B cell (primary cell): Measurements from ENCODE around the gene IL31RA. TPM values are rescaled to one million over a fixed set of nuclear protein-coding genes. Genes with fewer than 3 reads are reported as not detected.

Source experiments
- ATAC-seq: fragments of 200-7000 bp; cut with Tn5 transposase; one replicate; pipeline ENCODE4 v1.10.0; 2021; ENCODE audit warnings: low read depth, mild to moderate bottlenecking, moderate number of reproducible peaks, moderate library complexity
- CTCF ChIA-PET: fragments of 350-600 bp; sonication (Branson Sonifier 250); formaldehyde crosslinking; loops from one replicate; lab custom pipeline; 2021; ENCODE audit warnings: antibody characterized with exemption, inconsistent platforms; lab: Charles Lee
- POLR2A ChIA-PET: fragments of 350-600 bp; sonication (Branson Sonifier 250); formaldehyde crosslinking; loops from one replicate; lab custom pipeline; 2021; ENCODE audit warnings: antibody characterized with exemption; lab: Charles Lee
- DNase-seq: peaks from one replicate; pipeline ENCODE4 v3.0.0; 2013
- H2AFZ ChIP-seq: 2 replicates; pipeline ENCODE4 v1.6.1; 2012; ENCODE audit warnings: mild to moderate bottlenecking, low read depth, low read length; ENCODE audit not compliant: insufficient read depth, poor library complexity, severe bottlenecking
- H3K27ac ChIP-seq, 2 donors: 1 replicate in 1 of 2; 2 replicates in 1 of 2; pipeline ENCODE4 v1.5.1; 2012 to 2013; ENCODE audit warnings: low read length in 2 of 2, mild to moderate bottlenecking in 2 of 2, moderate library complexity in 1 of 2
- H3K27me3 ChIP-seq, 4 experiments: fragments of 200-600 bp in 1 of 4; sonication (generic) in 1 of 4; replicated peaks in 1 of 4; 1 replicate in 2 of 4; 2 replicates in 2 of 4; pipeline versions ENCODE4 v1.6.1 to v1.7.0; 2013 to 2016; ENCODE audit warnings: low read length in 3 of 4, mild to moderate bottlenecking in 2 of 4, mixed read lengths in 1 of 4, moderate library complexity in 1 of 4; ENCODE audit not compliant: insufficient read depth in 4 of 4, control insufficient read depth in 3 of 4; ENCODE audit errors: control extremely low read depth in 1 of 4
- H3K36me3 ChIP-seq, 2 experiments: replicated peaks in 1 of 2; 1 replicate in 1 of 2; 2 replicates in 1 of 2; pipeline versions ENCODE4 v1.6.1 to v1.7.1; 2013; ENCODE audit warnings: low read length in 1 of 2; ENCODE audit not compliant: insufficient read depth in 2 of 2, control insufficient read depth in 1 of 2; ENCODE audit errors: control extremely low read depth in 1 of 2, extremely low read depth in 1 of 2
- H3K4me1 ChIP-seq, 2 donors: fragments of 200-600 bp in 1 of 2; sonication (generic) in 1 of 2; 1 replicate in 1 of 2; 2 replicates in 1 of 2; pipeline versions ENCODE4 v1.5.1 to v1.6.1; 2013 to 2017; ENCODE audit warnings: low read length in 2 of 2; ENCODE audit not compliant: control insufficient read depth in 2 of 2, insufficient read depth in 2 of 2
- H3K4me2 ChIP-seq: replicated peaks from 2 replicates; pipeline ENCODE3; 2012; ENCODE audit warnings: mild to moderate bottlenecking, low read depth, low read length; ENCODE audit not compliant: poor library complexity, severe bottlenecking
- H3K4me3 ChIP-seq, 5 experiments: fragments of 200-600 bp in 1 of 5; sonication (generic) in 1 of 5; 1 replicate in 3 of 5; 2 replicates in 2 of 5; pipeline versions ENCODE4 v1.5.1 to v1.7.0; 2011 to 2016; ENCODE audit warnings: low read length in 4 of 5, mild to moderate bottlenecking in 4 of 5, low read depth in 2 of 5, control low read depth in 1 of 5, moderate library complexity in 1 of 5; ENCODE audit not compliant: insufficient read depth in 1 of 5; ENCODE audit errors: control extremely low read depth in 1 of 5, extremely low read depth in 1 of 5
- H3K79me2 ChIP-seq: fragments of 200-600 bp; sonication (generic); one replicate; pipeline ENCODE4 v1.6.0; 2016; ENCODE audit warnings: low read length; ENCODE audit not compliant: control insufficient read depth, insufficient read depth
- H3K9ac ChIP-seq: fragments of 200-600 bp; sonication (generic); 2 replicates; pipeline ENCODE4 v1.6.1; 2017; ENCODE audit warnings: mild to moderate bottlenecking, low read length, moderate library complexity
- H3K9me3 ChIP-seq, 3 donors: one replicate each; pipeline versions ENCODE4 v1.6.1 to v1.7.1; 2013; ENCODE audit warnings: low read length in 2 of 3; ENCODE audit not compliant: control insufficient read depth in 2 of 3, insufficient read depth in 1 of 3; ENCODE audit errors: control extremely low read depth in 1 of 3
- H4K20me1 ChIP-seq: 2 replicates; pipeline ENCODE4 v1.6.0; 2012; ENCODE audit warnings: mild to moderate bottlenecking, low read length; ENCODE audit not compliant: insufficient read depth, control insufficient read depth, poor library complexity, severe bottlenecking
- H3K27ac Mint-ChIP-seq: one replicate; pipeline ENCODE4 v1.8.0; 2021; ENCODE audit warnings: mixed read lengths
- H3K27me3 Mint-ChIP-seq: one replicate; pipeline ENCODE4 v1.8.0; 2021; ENCODE audit warnings: mixed read lengths
- H3K4me1 Mint-ChIP-seq: one replicate; pipeline ENCODE4 v1.8.0; 2021; ENCODE audit warnings: mixed read lengths
- H3K4me3 Mint-ChIP-seq: one replicate; pipeline ENCODE4 v1.8.0; 2021; ENCODE audit warnings: mixed read lengths
- H3K9me3 Mint-ChIP-seq: one replicate; pipeline ENCODE4 v1.8.0; 2022; ENCODE audit warnings: mixed read lengths; ENCODE audit not compliant: insufficient read depth
- EZH2 ChIP-seq: IDR thresholded peaks from 2 replicates; pipeline ENCODE4 v1.6.1; 2012; ENCODE audit warnings: borderline replicate concordance, low read depth, mild to moderate bottlenecking, moderate library complexity, low read length; ENCODE audit not compliant: insufficient read depth, poor library complexity, severe bottlenecking
- WGBS: methylation state at CpG from one replicate; pipeline ENCODE4 v1.1.5; 2013; ENCODE audit warnings: missing lambda C conversion rate; ENCODE audit not compliant: insufficient coverage; 5-methylcytosine and 5-hydroxymethylcytosine counted together
- intact Hi-C: fragments of 100-400 bp; cut with micrococcal nuclease; formaldehyde crosslinking; loops from one replicate; pipeline ENCODE4 v1.10.0; 2022
- polyA plus RNA-seq: library from polyadenylated mRNA; depleted of rRNA; stranded (reverse); fragments of >200 nt; gene quantifications from 2 replicates; pipeline ENCODE4 v1.2.3, GENCODE V29; 2012
- total RNA-seq, 2 donors: library from RNA; stranded (reverse); fragments of 120-200 nt in 1 of 2; gene quantifications; 1 replicate in 1 of 2; 2 replicates in 1 of 2; pipeline versions ENCODE4 v1.2.3 to v1.2.4, GENCODE V29; 2013 to 2022
- TF ChIP-seq, protein P1 (sequence below): fragments of 200-600 bp; IDR thresholded peaks from one replicate; pipeline ENCODE4 v1.8.0; 2022; ENCODE audit warnings: antibody characterized with exemption, mild to moderate bottlenecking

Gene IL31RA
- total and polyA plus RNA-seq, 2 donors (not counting 1 experiment from before 2014, with no cell fraction given): not detected

DNA sequence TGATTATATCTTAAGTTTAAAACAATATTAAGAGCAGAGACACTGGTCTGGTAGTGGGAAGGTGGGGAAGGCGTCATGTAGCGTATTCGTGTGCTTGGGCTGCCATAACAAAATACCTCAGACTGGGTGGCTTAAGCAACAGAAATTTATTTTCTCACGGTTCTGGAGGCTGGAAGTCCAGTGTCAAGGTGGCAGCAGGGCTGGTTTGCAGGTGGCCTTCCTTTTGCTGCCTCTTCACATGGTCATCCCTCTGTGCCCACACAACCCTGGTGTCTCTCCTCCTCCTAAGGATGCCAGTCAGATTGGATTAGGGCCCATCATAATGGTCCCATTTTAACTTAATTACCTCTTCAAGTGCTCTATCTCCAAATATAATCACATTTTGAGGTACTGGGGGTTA is 9.6 kb downstream of the IL31RA start:
- CTCF ChIA-PET: no interaction called here
- no peak overlapping the region for H3K4me2 ChIP-seq
- ATAC-seq: no peak

DNA sequence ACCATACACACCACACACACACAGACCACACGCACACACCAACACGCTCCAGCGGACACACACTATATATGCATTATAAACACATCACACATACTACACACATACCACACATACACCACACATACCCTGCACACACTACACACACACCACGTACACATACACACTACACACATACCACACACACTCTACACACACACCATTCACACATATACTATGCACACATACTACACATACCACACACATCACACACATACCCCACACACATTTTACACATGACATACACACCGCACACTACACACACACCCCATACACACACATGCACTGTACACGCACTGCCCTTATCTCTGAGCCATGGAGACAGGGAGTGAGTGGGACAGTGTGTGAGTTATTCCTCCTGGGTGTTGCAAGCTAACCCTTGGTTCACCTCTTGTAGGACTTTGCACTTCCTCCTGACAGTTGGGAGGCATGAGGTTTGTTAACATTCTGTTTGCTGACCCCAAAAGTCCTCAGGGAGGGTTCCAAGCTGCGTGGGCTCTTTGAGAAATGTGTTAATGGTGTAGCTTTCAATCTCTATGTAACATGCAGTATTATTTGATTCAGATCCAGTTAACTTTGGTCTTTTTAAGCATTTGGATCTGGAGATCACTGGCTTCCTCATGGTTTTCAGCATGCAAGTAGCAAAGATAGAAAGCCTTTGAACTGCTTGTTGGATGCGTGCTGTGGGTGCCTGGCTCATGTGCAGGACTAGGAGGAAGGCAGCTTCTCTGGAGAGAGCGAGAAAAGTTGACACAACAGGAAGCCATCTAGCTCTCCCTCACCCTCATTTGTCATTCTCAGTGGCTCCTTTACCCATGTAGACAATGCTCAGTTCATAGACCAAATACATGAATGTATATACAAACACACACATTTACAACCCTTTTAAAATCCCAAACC is 13.7 kb downstream of the IL31RA start:
- no peak overlapping the region for H3K9ac ChIP-seq
- no peaks in the 10 kb centered on the region for H4K20me1 ChIP-seq
- POLR2A ChIA-PET: no interaction called here
- Mint-ChIP-seq H3K27me3 (peaks cover 4% of the 10 kb centered on the region), H3K27ac (no peak overlapping the region), H3K4me1 (no peaks in the 10 kb centered on the region), H3K4me3 (no peak overlapping the region), H3K9me3 (no peaks in the 10 kb centered on the region)
- no peaks in the 10 kb centered on the region for H3K4me1 ChIP-seq
- CTCF ChIA-PET: no interaction called here
- intact Hi-C loops: no loop called here
- TF ChIP-seq, protein P1, sequence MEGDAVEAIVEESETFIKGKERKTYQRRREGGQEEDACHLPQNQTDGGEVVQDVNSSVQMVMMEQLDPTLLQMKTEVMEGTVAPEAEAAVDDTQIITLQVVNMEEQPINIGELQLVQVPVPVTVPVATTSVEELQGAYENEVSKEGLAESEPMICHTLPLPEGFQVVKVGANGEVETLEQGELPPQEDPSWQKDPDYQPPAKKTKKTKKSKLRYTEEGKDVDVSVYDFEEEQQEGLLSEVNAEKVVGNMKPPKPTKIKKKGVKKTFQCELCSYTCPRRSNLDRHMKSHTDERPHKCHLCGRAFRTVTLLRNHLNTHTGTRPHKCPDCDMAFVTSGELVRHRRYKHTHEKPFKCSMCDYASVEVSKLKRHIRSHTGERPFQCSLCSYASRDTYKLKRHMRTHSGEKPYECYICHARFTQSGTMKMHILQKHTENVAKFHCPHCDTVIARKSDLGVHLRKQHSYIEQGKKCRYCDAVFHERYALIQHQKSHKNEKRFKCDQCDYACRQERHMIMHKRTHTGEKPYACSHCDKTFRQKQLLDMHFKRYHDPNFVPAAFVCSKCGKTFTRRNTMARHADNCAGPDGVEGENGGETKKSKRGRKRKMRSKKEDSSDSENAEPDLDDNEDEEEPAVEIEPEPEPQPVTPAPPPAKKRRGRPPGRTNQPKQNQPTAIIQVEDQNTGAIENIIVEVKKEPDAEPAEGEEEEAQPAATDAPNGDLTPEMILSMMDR: no peak
- TF ChIP-seq EZH2: no peak
- 94% methylated on average over 5 of the region's 9 CpGs for WGBS
- H3K4me2 ChIP-seq: no peak overlapping the region
- peaks cover 0 to 7% (median 0%) of the 10 kb centered on the region in 3 donors for H3K9me3 ChIP-seq
- H2AFZ ChIP-seq: no peak overlapping the region
- ATAC-seq (no peak), DNase-seq (no peak)
- no peaks in the 10 kb centered on the region for H3K79me2 ChIP-seq
- no peak overlapping the region for H3K27ac ChIP-seq
- no peaks in the 10 kb centered on the region for H3K36me3 ChIP-seq
- no peaks in the 10 kb centered on the region for H3K27me3 ChIP-seq
- H3K4me3 ChIP-seq: no peak overlapping the region

More for the DNA sequence above, 9.6 kb downstream of the IL31RA start:
- no peaks in the 10 kb centered on the region for H3K79me2 ChIP-seq
- TF ChIP-seq, protein P1: no peak
- TF ChIP-seq EZH2: no peak
- no peaks in the 10 kb centered on the region for H3K27me3 ChIP-seq
- POLR2A ChIA-PET: no interaction called here
- H3K9me3 Mint-ChIP-seq: no peaks in the 10 kb centered on the region
- H3K4me3 Mint-ChIP-seq: no peak overlapping the region
- H3K27me3 Mint-ChIP-seq: peaks cover 14% of the 10 kb centered on the region
- no peak overlapping the region for H3K27ac Mint-ChIP-seq
- H3K9me3 ChIP-seq: peaks cover 0 to 7% (median 0%) of the 10 kb centered on the region in 3 donors
- no peaks in the 10 kb centered on the region for H3K4me1 Mint-ChIP-seq
- no peak for DNase-seq
- H3K9ac ChIP-seq: no peak overlapping the region
- no peaks in the 10 kb centered on the region for H4K20me1 ChIP-seq
- H3K4me3 ChIP-seq: no peak overlapping the region
- intact Hi-C loops: no loop called here
- no peak overlapping the region for H2AFZ ChIP-seq
- H3K27ac ChIP-seq: no peak overlapping the region
- 74% methylated on average over 4 of the region's 4 CpGs for WGBS
- H3K36me3 ChIP-seq: no peaks in the 10 kb centered on the region
- no peaks in the 10 kb centered on the region for H3K4me1 ChIP-seq
